HL-60 (cell line): Measurements from ENCODE around the gene TMX4.

ENCODE experiments used
- DNase-seq, 2 experiments: peaks; one replicate each; pipeline ENCODE4 v3.0.0-alpha.2; 2010 to 2020; ENCODE audit warnings: low read depth in 1 of 2, low spot score in 1 of 2
- H3K27ac ChIP-seq: fragments of 250-450 bp; sonication (Bioruptor Pico); replicated peaks from 2 replicates; pipeline ENCODE4 v1.5.1; 2020; ENCODE audit warnings: mild to moderate bottlenecking, moderate library complexity
- H3K27me3 ChIP-seq: fragments of 250-450 bp; sonication (Bioruptor Pico); 2 replicates; pipeline ENCODE4 v1.5.1; 2021; ENCODE audit warnings: mild to moderate bottlenecking, moderate library complexity; ENCODE audit not compliant: insufficient read depth, poor library complexity, severe bottlenecking
- H3K4me3 ChIP-seq: replicated peaks from 2 replicates; pipeline ENCODE4 v1.5.1; 2011; ENCODE audit warnings: mild to moderate bottlenecking, control low read depth, low read length; ENCODE audit not compliant: insufficient read depth
- GABPA ChIP-seq: IDR thresholded peaks from 2 replicates; pipeline ENCODE4 v1.6.1; 2012; ENCODE audit warnings: low read depth
- POLR2AphosphoS5 ChIP-seq: IDR thresholded peaks from 2 replicates; pipeline ENCODE4 v1.6.1; 2012; ENCODE audit warnings: low read depth
- SPI1 ChIP-seq: IDR thresholded peaks from 2 replicates; pipeline ENCODE4 v1.6.1; 2012; ENCODE audit warnings: low read depth, mild to moderate bottlenecking, borderline replicate concordance
- TF ChIP-seq, protein P1 (sequence below): IDR thresholded peaks from 2 replicates; pipeline ENCODE4 v1.6.1; 2012; ENCODE audit warnings: low read depth; ENCODE audit not compliant: insufficient replicate concordance
- TF ChIP-seq, protein P2 (sequence below): IDR thresholded peaks from one replicate; pipeline ENCODE4 v1.5.1; 2011; ENCODE audit warnings: low read length, control low read depth, inconsistent platforms; ENCODE audit not compliant: insufficient read depth

Gene TMX4

DNA sequence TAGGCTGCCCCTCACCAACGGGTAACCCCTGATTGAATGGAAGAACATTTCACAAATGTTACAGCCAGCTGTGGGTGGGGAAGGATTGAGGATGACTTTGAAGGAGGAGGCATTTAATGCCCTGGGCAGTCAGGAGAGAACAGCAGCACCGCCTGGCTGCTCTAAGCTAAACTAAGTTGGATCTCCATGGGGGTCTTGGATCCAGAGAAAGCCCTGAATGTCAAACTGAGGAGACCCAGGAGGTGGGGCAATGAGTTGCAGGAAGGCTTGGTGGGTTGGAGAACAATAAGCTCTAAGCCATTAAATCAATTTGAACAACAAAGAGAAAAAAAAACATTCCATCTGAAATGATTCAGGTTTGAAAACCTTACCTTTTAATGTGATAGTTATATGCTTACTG lies 35.4 kb downstream of the TMX4 start:
- Histone ChIP-seq H3K4me3 (no peak overlapping the region), H3K27me3 (no peaks in the 10 kb centered on the region), H3K27ac (no peak overlapping the region)
- TF ChIP-seq SPI1: no peak
- TF ChIP-seq, protein P1, sequence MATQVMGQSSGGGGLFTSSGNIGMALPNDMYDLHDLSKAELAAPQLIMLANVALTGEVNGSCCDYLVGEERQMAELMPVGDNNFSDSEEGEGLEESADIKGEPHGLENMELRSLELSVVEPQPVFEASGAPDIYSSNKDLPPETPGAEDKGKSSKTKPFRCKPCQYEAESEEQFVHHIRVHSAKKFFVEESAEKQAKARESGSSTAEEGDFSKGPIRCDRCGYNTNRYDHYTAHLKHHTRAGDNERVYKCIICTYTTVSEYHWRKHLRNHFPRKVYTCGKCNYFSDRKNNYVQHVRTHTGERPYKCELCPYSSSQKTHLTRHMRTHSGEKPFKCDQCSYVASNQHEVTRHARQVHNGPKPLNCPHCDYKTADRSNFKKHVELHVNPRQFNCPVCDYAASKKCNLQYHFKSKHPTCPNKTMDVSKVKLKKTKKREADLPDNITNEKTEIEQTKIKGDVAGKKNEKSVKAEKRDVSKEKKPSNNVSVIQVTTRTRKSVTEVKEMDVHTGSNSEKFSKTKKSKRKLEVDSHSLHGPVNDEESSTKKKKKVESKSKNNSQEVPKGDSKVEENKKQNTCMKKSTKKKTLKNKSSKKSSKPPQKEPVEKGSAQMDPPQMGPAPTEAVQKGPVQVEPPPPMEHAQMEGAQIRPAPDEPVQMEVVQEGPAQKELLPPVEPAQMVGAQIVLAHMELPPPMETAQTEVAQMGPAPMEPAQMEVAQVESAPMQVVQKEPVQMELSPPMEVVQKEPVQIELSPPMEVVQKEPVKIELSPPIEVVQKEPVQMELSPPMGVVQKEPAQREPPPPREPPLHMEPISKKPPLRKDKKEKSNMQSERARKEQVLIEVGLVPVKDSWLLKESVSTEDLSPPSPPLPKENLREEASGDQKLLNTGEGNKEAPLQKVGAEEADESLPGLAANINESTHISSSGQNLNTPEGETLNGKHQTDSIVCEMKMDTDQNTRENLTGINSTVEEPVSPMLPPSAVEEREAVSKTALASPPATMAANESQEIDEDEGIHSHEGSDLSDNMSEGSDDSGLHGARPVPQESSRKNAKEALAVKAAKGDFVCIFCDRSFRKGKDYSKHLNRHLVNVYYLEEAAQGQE: no peak
- no peak for TF ChIP-seq GABPA
- no peak for TF ChIP-seq POLR2AphosphoS5
- TF ChIP-seq, protein P2, sequence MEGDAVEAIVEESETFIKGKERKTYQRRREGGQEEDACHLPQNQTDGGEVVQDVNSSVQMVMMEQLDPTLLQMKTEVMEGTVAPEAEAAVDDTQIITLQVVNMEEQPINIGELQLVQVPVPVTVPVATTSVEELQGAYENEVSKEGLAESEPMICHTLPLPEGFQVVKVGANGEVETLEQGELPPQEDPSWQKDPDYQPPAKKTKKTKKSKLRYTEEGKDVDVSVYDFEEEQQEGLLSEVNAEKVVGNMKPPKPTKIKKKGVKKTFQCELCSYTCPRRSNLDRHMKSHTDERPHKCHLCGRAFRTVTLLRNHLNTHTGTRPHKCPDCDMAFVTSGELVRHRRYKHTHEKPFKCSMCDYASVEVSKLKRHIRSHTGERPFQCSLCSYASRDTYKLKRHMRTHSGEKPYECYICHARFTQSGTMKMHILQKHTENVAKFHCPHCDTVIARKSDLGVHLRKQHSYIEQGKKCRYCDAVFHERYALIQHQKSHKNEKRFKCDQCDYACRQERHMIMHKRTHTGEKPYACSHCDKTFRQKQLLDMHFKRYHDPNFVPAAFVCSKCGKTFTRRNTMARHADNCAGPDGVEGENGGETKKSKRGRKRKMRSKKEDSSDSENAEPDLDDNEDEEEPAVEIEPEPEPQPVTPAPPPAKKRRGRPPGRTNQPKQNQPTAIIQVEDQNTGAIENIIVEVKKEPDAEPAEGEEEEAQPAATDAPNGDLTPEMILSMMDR: no peak
- no peak for DNase-seq

DNA sequence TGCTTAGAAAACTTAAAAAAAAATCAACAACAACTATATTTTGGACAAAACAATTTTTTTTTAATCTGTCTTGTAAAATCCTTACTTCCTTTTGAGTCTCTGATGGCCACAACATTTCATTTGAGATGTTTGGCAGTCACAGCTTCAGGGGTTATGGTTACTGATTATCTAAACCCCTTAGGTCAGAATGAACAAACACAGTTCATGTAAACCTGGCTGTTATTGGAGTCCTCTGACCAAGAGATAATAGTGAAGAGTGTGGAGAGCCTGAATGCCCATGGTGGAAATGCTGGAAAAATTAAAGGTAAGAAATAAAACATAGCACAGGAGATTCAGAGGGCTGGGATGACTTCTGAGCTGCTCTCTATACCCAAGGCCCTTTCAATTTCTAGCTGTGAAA lies 38.2 kb downstream of the TMX4 start:
- Histone ChIP-seq H3K27ac (no peak overlapping the region), H3K4me3 (no peak overlapping the region), H3K27me3 (no peaks in the 10 kb centered on the region)
- no peak for DNase-seq
- TF ChIP-seq, protein P1: no peak
- TF ChIP-seq, protein P2: no peak
- TF ChIP-seq SPI1 (no peak), GABPA (no peak), POLR2AphosphoS5 (no peak)

DNA sequence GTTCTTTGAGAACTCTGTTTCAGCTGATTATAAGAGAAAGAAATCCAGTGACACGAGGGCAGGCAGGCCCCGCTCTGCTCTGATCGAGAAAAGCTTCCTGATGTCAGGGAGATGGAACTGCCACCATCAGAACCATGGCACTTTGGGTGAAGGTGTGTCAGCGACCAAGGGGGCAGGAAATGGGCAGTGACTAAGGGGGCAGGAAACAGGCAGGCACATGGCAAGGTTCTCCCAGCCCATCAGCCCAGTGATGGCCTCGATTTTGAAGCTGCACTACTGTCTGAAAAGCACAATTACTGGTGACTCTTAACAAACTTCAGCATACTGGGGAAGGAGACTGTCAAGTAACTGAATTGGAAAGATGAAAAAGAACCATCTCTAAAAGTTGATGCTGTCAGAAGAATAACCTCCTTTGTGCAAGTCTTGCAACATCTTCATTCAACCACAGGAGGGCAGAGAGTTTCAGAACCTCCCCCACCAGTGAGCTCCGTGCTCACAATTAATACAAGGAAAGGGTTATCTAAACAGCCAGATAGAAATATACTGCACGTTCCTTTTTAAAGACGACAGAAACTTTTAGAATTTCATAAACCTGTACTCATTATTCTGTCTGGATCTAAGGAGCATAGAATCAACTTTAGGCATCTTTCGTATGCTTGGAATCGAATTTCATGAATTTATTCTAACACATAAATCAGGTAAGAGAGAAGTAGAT lies 39.1 kb downstream of the TMX4 start:
- Histone ChIP-seq H3K4me3 (no peak overlapping the region), H3K27me3 (no peaks in the 10 kb centered on the region), H3K27ac (no peak overlapping the region)
- DNase-seq: peak; percentile 21 to 48
- TF ChIP-seq, protein P2: peak; percentile 54
- TF ChIP-seq, protein P1: no peak
